Activated naive CD8-positive, alpha-beta T cell treated with anti-CD3 and anti-CD28 coated beads for 36 hours (primary cell): Measurements from ENCODE around the gene TXNDC11. TPM values are rescaled to one million over a fixed set of nuclear protein-coding genes. Genes with fewer than 3 reads are reported as not detected.

Experiments
- DNase-seq: peaks from one replicate; pipeline ENCODE4 v3.0.0; 2021
- H3K27ac Mint-ChIP-seq: one replicate; pipeline ENCODE4 v1.8.0; 2022; ENCODE audit warnings: mild to moderate bottlenecking, moderate library complexity, mixed read lengths
- H3K27me3 Mint-ChIP-seq: one replicate; pipeline ENCODE4 v1.8.0; 2022; ENCODE audit warnings: mild to moderate bottlenecking, mixed read lengths
- H3K36me3 Mint-ChIP-seq: one replicate; pipeline ENCODE4 v1.8.0; 2021; ENCODE audit warnings: mild to moderate bottlenecking, mixed read lengths
- H3K4me1 Mint-ChIP-seq: one replicate; pipeline ENCODE4 v1.8.0; 2021; ENCODE audit warnings: mixed read lengths
- H3K4me3 Mint-ChIP-seq: one replicate; pipeline ENCODE4 v1.8.0; 2022; ENCODE audit warnings: mild to moderate bottlenecking, moderate library complexity, mixed read lengths
- H3K9me3 Mint-ChIP-seq: one replicate; pipeline ENCODE4 v1.8.0; 2022; ENCODE audit warnings: mixed read lengths
- total RNA-seq, 2 experiments: library from RNA; stranded (reverse); gene quantifications; one replicate each; pipeline ENCODE4 v1.2.3, GENCODE V29; 2021

TXNDC11 gene
- total RNA-seq, 2 experiments from 2014 or later, result 24.5 to 27.3 TPM

GRCh38 chr16:11692171-11692570 is 50.5 kb downstream of the TXNDC11 start:
- Mint-ChIP-seq H3K36me3 (peaks cover 38% of the 10 kb centered on the region), H3K9me3 (no peaks in the 10 kb centered on the region), H3K27me3 (no peaks in the 10 kb centered on the region), H3K4me3 (no peak overlapping the region), H3K4me1 (peaks cover 28% of the 10 kb centered on the region), H3K27ac (no peak overlapping the region)
- no peak for DNase-seq

GRCh38 chr16:11691771-11692170 is 50.9 kb downstream of the TXNDC11 start:
- H3K36me3 Mint-ChIP-seq, result peaks cover 36% of the 10 kb centered on the region
- no peak for DNase-seq
- peaks cover 27% of the 10 kb centered on the region for H3K4me1 Mint-ChIP-seq
- no peaks in the 10 kb centered on the region for H3K27me3 Mint-ChIP-seq
- H3K9me3 Mint-ChIP-seq, result no peaks in the 10 kb centered on the region
- H3K4me3 Mint-ChIP-seq, result no peak overlapping the region
- no peak overlapping the region for H3K27ac Mint-ChIP-seq

- Mint-ChIP-seq H3K4me1 (peaks cover 22% of the 10 kb centered on the region), H3K9me3 (no peaks in the 10 kb centered on the region), H3K36me3 (peaks cover 33% of the 10 kb centered on the region), H3K27me3 (no peaks in the 10 kb centered on the region), H3K4me3 (no peak overlapping the region), H3K27ac (no peak overlapping the region)
- DNase-seq, result no peak
Observed at GRCh38 chr16:11691235-11691634, 51.4 kb downstream of the TXNDC11 start.

GRCh38 chr16:11689031-11689840 is 53.4 kb downstream of the TXNDC11 start:
- Mint-ChIP-seq H3K27ac (peak overlapping the region; percentile 68), H3K4me3 (no peak overlapping the region), H3K27me3 (no peaks in the 10 kb centered on the region), H3K36me3 (peaks cover 28% of the 10 kb centered on the region), H3K4me1 (peaks cover 19% of the 10 kb centered on the region), H3K9me3 (no peaks in the 10 kb centered on the region)
- DNase-seq, result no peak

GRCh38 chr16:11688520-11688886 is 54.2 kb downstream of the TXNDC11 start:
- Mint-ChIP-seq H3K9me3 (no peaks in the 10 kb centered on the region), H3K27me3 (no peaks in the 10 kb centered on the region), H3K36me3 (peaks cover 28% of the 10 kb centered on the region), H3K4me1 (peaks cover 19% of the 10 kb centered on the region), H3K4me3 (no peak overlapping the region), H3K27ac (no peak overlapping the region)
- no peak for DNase-seq

- H3K36me3 Mint-ChIP-seq, result peaks cover 28% of the 10 kb centered on the region
Observed at GRCh38 chr16:11687601-11688519, 54.8 kb downstream of the TXNDC11 start.

GRCh38 chr16:11686713-11687380 is 55.8 kb downstream of the TXNDC11 start:
- Mint-ChIP-seq H3K4me3 (no peak overlapping the region), H3K9me3 (no peaks in the 10 kb centered on the region), H3K36me3 (peaks cover 25% of the 10 kb centered on the region), H3K27ac (peak overlapping the region; percentile 38), H3K27me3 (no peaks in the 10 kb centered on the region), H3K4me1 (peaks cover 31% of the 10 kb centered on the region)
- DNase-seq, result no peak

More at GRCh38 chr16:11687601-11688519, 54.8 kb downstream of the TXNDC11 start:
- DNase-seq, result no peak
- Mint-ChIP-seq H3K4me3 (no peak overlapping the region), H3K4me1 (peaks cover 21% of the 10 kb centered on the region), H3K27ac (no peak overlapping the region), H3K27me3 (no peaks in the 10 kb centered on the region), H3K9me3 (no peaks in the 10 kb centered on the region)

- no peak overlapping the region for H3K4me3 Mint-ChIP-seq
- no peak overlapping the region for H3K27ac Mint-ChIP-seq
- peaks cover 24% of the 10 kb centered on the region for H3K36me3 Mint-ChIP-seq
- DNase-seq, result no peak
- no peaks in the 10 kb centered on the region for H3K27me3 Mint-ChIP-seq
- H3K9me3 Mint-ChIP-seq, result no peaks in the 10 kb centered on the region
- peaks cover 39% of the 10 kb centered on the region for H3K4me1 Mint-ChIP-seq
Observed at GRCh38 chr16:11685844-11686618, 56.6 kb downstream of the TXNDC11 start.

GRCh38 chr16:11684231-11685025 is 58.2 kb downstream of the TXNDC11 start:
- H3K36me3 Mint-ChIP-seq, result peaks cover 21% of the 10 kb centered on the region
- no peak overlapping the region for H3K27ac Mint-ChIP-seq
- H3K4me3 Mint-ChIP-seq, result no peak overlapping the region
- no peaks in the 10 kb centered on the region for H3K9me3 Mint-ChIP-seq
- no peak for DNase-seq
- peaks cover 45% of the 10 kb centered on the region for H3K4me1 Mint-ChIP-seq
- H3K27me3 Mint-ChIP-seq, result no peaks in the 10 kb centered on the region

GRCh38 chr16:11683145-11683544 is 59.5 kb downstream of the TXNDC11 start:
- no peaks in the 10 kb centered on the region for H3K9me3 Mint-ChIP-seq
- H3K27ac Mint-ChIP-seq, result no peak overlapping the region
- no peak overlapping the region for H3K4me3 Mint-ChIP-seq
- DNase-seq, result no peak
- peaks cover 45% of the 10 kb centered on the region for H3K4me1 Mint-ChIP-seq
- H3K36me3 Mint-ChIP-seq, result peaks cover 17% of the 10 kb centered on the region
- H3K27me3 Mint-ChIP-seq, result no peaks in the 10 kb centered on the region

- DNase-seq, result no peak
- no peak overlapping the region for H3K4me3 Mint-ChIP-seq
- H3K9me3 Mint-ChIP-seq, result no peaks in the 10 kb centered on the region
- peak overlapping the region; percentile 62 for H3K27ac Mint-ChIP-seq
- peaks cover 50% of the 10 kb centered on the region for H3K4me1 Mint-ChIP-seq
- no peaks in the 10 kb centered on the region for H3K27me3 Mint-ChIP-seq
- peaks cover 16% of the 10 kb centered on the region for H3K36me3 Mint-ChIP-seq
Observed at GRCh38 chr16:11682655-11683096, 60.0 kb downstream of the TXNDC11 start.

GRCh38 chr16:11681976-11682654 is 60.5 kb downstream of the TXNDC11 start:
- peak overlapping the region; percentile 76 for H3K27ac Mint-ChIP-seq
- no peaks in the 10 kb centered on the region for H3K27me3 Mint-ChIP-seq
- H3K4me1 Mint-ChIP-seq, result peaks cover 55% of the 10 kb centered on the region
- no peaks in the 10 kb centered on the region for H3K9me3 Mint-ChIP-seq
- peaks cover 12% of the 10 kb centered on the region for H3K36me3 Mint-ChIP-seq
- DNase-seq, result no peak
- no peak overlapping the region for H3K4me3 Mint-ChIP-seq

- Mint-ChIP-seq H3K27me3 (no peaks in the 10 kb centered on the region), H3K9me3 (no peaks in the 10 kb centered on the region), H3K4me3 (peak overlapping the region; percentile 29), H3K36me3 (peaks cover 11% of the 10 kb centered on the region), H3K27ac (peak overlapping the region; percentile 76), H3K4me1 (peaks cover 59% of the 10 kb centered on the region)
- no peak for DNase-seq
Observed at GRCh38 chr16:11681556-11681955, 61.1 kb downstream of the TXNDC11 start.
